Activated CD8-positive, alpha-beta T cell treated with anti-CD3 and anti-CD28 coated beads for 36 hours (primary cell): ENCODE results near the gene METTL4. TPM values are rescaled to one million over a fixed set of nuclear protein-coding genes. Genes with fewer than 3 reads are reported as not detected.

ENCODE experiments used
- ATAC-seq: fragments of 200-7000 bp; cut with Tn5 transposase; one replicate; pipeline ENCODE4 v1.10.0; 2021; ENCODE audit warnings: mild to moderate bottlenecking, moderate library complexity
- CTCF ChIA-PET: fragments of 350-600 bp; sonication (Branson Sonifier 250); formaldehyde crosslinking; loops from one replicate; lab custom pipeline; 2021; ENCODE audit warnings: antibody characterized with exemption; lab: Charles Lee
- POLR2A ChIA-PET: fragments of 350-600 bp; sonication (Branson Sonifier 250); formaldehyde crosslinking; loops from one replicate; lab custom pipeline; 2021; ENCODE audit warnings: antibody characterized with exemption; lab: Charles Lee
- DNase-seq: peaks from one replicate; pipeline ENCODE4 v3.0.0-alpha.2; 2020
- H3K27ac Mint-ChIP-seq: one replicate; pipeline ENCODE4 v1.8.0; 2021; ENCODE audit warnings: mild to moderate bottlenecking, mixed read lengths
- H3K27me3 Mint-ChIP-seq: one replicate; pipeline ENCODE4 v1.8.0; 2021; ENCODE audit warnings: mixed read lengths
- H3K36me3 Mint-ChIP-seq: one replicate; pipeline ENCODE4 v1.8.0; 2021; ENCODE audit warnings: low read depth, mixed read lengths
- H3K4me1 Mint-ChIP-seq: one replicate; pipeline ENCODE4 v1.8.0; 2021; ENCODE audit warnings: low read depth, mixed read lengths
- H3K4me3 Mint-ChIP-seq: one replicate; pipeline ENCODE4 v1.8.0; 2021; ENCODE audit warnings: mild to moderate bottlenecking, moderate library complexity, mixed read lengths
- H3K9me3 Mint-ChIP-seq: one replicate; pipeline ENCODE4 v1.8.0; 2021; ENCODE audit warnings: mixed read lengths
- CTCF ChIP-seq: fragments of 200-600 bp; IDR thresholded peaks from one replicate; pipeline ENCODE4 v1.8.0; 2022; ENCODE audit warnings: antibody characterized with exemption, mild to moderate bottlenecking
- intact Hi-C: fragments of 100-400 bp; cut with micrococcal nuclease; formaldehyde crosslinking; loops from one replicate; pipeline ENCODE4 v1.10.0; 2022
- total RNA-seq, 2 experiments: library from RNA; stranded (reverse); gene quantifications; one replicate each; pipeline ENCODE4 v1.2.3, GENCODE V29; 2021

The METTL4 gene
- total RNA-seq, 2 experiments from 2014 or later: 18.9 to 20.5 TPM

GRCh38 chr18:2590303-2590702 lies 19.0 kb upstream of the METTL4 start:
- TF ChIP-seq CTCF: no peak
- H3K36me3 Mint-ChIP-seq: peaks cover 74% of the 10 kb centered on the region
- ChIA-PET CTCF (interaction anchor here (1.3 to 4.2 kb wide), 2 partner anchors 16 to 66 kb away, joined by 3 to 14 read pairs; no protein-coding TSS in a partner anchor), POLR2A (interaction anchor here (1.1 to 4.1 kb wide), 3 partner anchors 18 to 70 kb away, joined by 3 to 22 read pairs (median 21); partner anchors contain the start of genes METTL4, NDC80 and SMCHD1)
- intact Hi-C loops: no loop called here
- H3K9me3 Mint-ChIP-seq: peaks cover 2% of the 10 kb centered on the region
- no peaks in the 10 kb centered on the region for H3K27me3 Mint-ChIP-seq
- ATAC-seq (no peak), DNase-seq (no peak)
- H3K4me3 Mint-ChIP-seq: peak overlapping the region; percentile 38
- peaks cover 62% of the 10 kb centered on the region for H3K4me1 Mint-ChIP-seq
- H3K27ac Mint-ChIP-seq: peak overlapping the region; percentile 92

GRCh38 chr18:2589345-2590068 lies 18.2 kb upstream of the METTL4 start:
- H3K36me3 Mint-ChIP-seq: peaks cover 74% of the 10 kb centered on the region
- DNase-seq (no peak), ATAC-seq (peak; percentile 81)
- H3K27me3 Mint-ChIP-seq: no peaks in the 10 kb centered on the region
- H3K4me3 Mint-ChIP-seq: peak overlapping the region; percentile 53
- peaks cover 56% of the 10 kb centered on the region for H3K4me1 Mint-ChIP-seq
- intact Hi-C loops: no loop called here
- ChIA-PET CTCF (interaction anchor here (0.7 to 4.2 kb wide), 6 partner anchors 10 to 91 kb away, joined by 3 to 14 read pairs (median 4); partner anchors contain the start of gene SMCHD1), POLR2A (interaction anchor here (1.0 to 4.1 kb wide), 5 partner anchors 9 to 71 kb away, joined by 3 to 22 read pairs (median 5); partner anchors contain the start of genes METTL4, NDC80 and SMCHD1)
- H3K27ac Mint-ChIP-seq: peak overlapping the region; percentile 94
- TF ChIP-seq CTCF: no peak
- peaks cover 2% of the 10 kb centered on the region for H3K9me3 Mint-ChIP-seq

GRCh38 chr18:2588666-2589344 lies 17.5 kb upstream of the METTL4 start:
- DNase-seq (no peak), ATAC-seq (no peak)
- Mint-ChIP-seq H3K27ac (peak overlapping the region; percentile 94), H3K4me1 (peaks cover 52% of the 10 kb centered on the region), H3K4me3 (peak overlapping the region; percentile 53), H3K27me3 (no peaks in the 10 kb centered on the region), H3K9me3 (peaks cover 2% of the 10 kb centered on the region), H3K36me3 (peaks cover 67% of the 10 kb centered on the region)
- CTCF ChIA-PET: interaction anchor here (0.7 to 4.2 kb wide), 5 partner anchors 11 to 92 kb away, joined by 3 to 14 read pairs (median 4); partner anchors contain the start of gene SMCHD1
- POLR2A ChIA-PET: interaction anchor here (1.0 to 4.1 kb wide), 5 partner anchors 8 to 71 kb away, joined by 3 to 22 read pairs (median 5); partner anchors contain the start of genes METTL4, NDC80 and SMCHD1
- intact Hi-C loops: no loop called here
- TF ChIP-seq CTCF: no peak

- H3K9me3 Mint-ChIP-seq: peaks cover 2% of the 10 kb centered on the region
- H3K27ac Mint-ChIP-seq: peak overlapping the region; percentile 50
- peaks cover 44% of the 10 kb centered on the region for H3K4me1 Mint-ChIP-seq
- H3K4me3 Mint-ChIP-seq: peak overlapping the region; percentile 6
- ATAC-seq: peak; percentile 28
- peaks cover 69% of the 10 kb centered on the region for H3K36me3 Mint-ChIP-seq
- no peak for TF ChIP-seq CTCF
- ChIA-PET CTCF (interaction anchor here (1.6 to 4.2 kb wide), 2 partner anchors 18 to 72 kb away, joined by 4 to 14 read pairs; no protein-coding TSS in a partner anchor), POLR2A (interaction anchor here (1.6 to 4.1 kb wide), 3 partner anchors 12 to 68 kb away, joined by 4 to 22 read pairs (median 21); partner anchors contain the start of genes METTL4, NDC80 and SMCHD1)
- no peak for DNase-seq
- no peaks in the 10 kb centered on the region for H3K27me3 Mint-ChIP-seq
- intact Hi-C loops: no loop called here
These were observed 16.5 kb upstream of the METTL4 start for GRCh38 chr18:2587788-2588187.
